ENCODE measurements around the gene LILRA1.

LILRA1 gene

DNA sequence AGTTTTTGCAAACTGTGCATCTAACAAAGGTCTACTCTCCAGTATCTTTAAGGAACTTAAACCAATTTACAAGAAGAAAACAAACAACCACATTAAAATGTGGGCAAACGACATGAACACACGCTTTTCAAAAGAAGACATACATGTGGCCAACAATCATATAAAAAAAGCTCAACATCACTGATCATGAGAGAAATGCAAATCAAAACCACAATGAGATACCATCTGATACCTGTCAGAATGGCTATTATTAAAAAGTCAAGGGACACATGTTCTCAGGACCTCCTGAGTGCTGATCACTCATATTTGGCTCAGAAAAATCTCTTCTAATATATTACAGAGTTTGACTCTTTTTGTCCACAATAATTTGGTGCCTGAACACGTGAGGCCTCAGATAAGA, 22.6 kb downstream of the LILRA1 start:
- no peak for TF ChIP-seq EZH2 (IDR thresholded peaks at IDR 0.05; ENCODE audit: borderline replicate concordance, low read length)
- TF ChIP-seq, protein P1, sequence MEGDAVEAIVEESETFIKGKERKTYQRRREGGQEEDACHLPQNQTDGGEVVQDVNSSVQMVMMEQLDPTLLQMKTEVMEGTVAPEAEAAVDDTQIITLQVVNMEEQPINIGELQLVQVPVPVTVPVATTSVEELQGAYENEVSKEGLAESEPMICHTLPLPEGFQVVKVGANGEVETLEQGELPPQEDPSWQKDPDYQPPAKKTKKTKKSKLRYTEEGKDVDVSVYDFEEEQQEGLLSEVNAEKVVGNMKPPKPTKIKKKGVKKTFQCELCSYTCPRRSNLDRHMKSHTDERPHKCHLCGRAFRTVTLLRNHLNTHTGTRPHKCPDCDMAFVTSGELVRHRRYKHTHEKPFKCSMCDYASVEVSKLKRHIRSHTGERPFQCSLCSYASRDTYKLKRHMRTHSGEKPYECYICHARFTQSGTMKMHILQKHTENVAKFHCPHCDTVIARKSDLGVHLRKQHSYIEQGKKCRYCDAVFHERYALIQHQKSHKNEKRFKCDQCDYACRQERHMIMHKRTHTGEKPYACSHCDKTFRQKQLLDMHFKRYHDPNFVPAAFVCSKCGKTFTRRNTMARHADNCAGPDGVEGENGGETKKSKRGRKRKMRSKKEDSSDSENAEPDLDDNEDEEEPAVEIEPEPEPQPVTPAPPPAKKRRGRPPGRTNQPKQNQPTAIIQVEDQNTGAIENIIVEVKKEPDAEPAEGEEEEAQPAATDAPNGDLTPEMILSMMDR (IDR thresholded peaks at IDR 0.05; ENCODE audit: low read length) = no peak
- Histone ChIP-seq H3K27ac (ENCODE audit: low read depth, low read length, poor library complexity, severe bottlenecking) (no peak overlapping the region), H3K9me2 (ENCODE audit: low read depth, low read length) (no peaks in the 10 kb centered on the region), H4K20me1 (ENCODE audit: insufficient read depth, low read length) (no peaks in the 10 kb centered on the region), H3K9ac (ENCODE audit: low read length) (no peak overlapping the region), H3K4me3 (ENCODE audit: low read depth, low read length, poor library complexity, severe bottlenecking) (no peak overlapping the region), H3K36me3 (ENCODE audit: insufficient read depth, low read length) (no peaks in the 10 kb centered on the region), H3K9me3 (ENCODE audit: low read length) (no peaks in the 10 kb centered on the region), H3F3A (ENCODE audit: insufficient read depth, low read length) (no peaks in the 10 kb centered on the region), H3K4me2 (ENCODE audit: low read length) (no peak overlapping the region), H3K4me1 (ENCODE audit: insufficient read depth, low read length, severe bottlenecking) (no peaks in the 10 kb centered on the region), H3K27me3 (ENCODE audit: insufficient read depth, low read length) (no peaks in the 10 kb centered on the region; the same call in 1 of the 2 replicates), H2AFZ (ENCODE audit: low read length) (no peak overlapping the region), H3K79me2 (ENCODE audit: insufficient read depth, low read length) (no peaks in the 10 kb centered on the region)

DNA sequence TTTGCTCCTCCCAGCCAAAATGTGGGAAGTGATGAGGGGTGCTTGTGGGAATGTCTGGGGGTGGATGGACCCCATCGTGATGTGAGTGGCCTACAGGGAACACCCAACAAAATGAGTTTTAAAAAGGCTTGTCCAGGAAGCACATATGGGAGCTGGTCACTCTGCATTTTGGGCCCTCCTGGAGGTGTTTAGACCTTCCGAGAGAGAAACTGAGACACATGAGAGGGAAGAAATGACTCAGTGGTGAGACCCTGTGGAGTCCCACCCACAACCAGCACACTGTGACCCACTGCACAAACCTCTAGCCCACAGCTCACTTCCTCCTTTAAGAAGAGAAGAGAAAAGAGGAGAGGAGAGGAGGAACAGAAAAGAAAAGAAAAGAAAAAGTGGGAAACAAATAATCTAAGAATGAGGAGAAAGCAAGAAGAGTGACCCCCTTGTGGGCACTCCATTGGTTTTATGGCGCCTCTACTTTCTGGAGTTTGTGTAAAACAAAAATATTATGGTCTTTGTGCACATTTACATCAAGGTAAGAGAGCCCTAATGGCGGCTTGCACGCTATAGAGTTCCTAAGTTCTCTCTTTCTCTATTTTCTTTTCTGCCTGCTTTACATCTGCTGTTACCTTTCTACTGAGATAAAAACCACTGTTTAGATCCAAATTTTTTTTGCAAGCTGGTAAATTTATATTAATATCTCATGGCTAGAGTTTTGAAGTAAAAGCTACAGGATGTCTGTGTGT, 23.6 kb downstream of the LILRA1 start:
- Histone ChIP-seq H3F3A (ENCODE audit: insufficient read depth, low read length) (no peaks in the 10 kb centered on the region), H3K4me1 (ENCODE audit: insufficient read depth, low read length, severe bottlenecking) (no peaks in the 10 kb centered on the region), H3K79me2 (ENCODE audit: insufficient read depth, low read length) (no peaks in the 10 kb centered on the region), H3K9me3 (ENCODE audit: low read length) (no peaks in the 10 kb centered on the region), H4K20me1 (ENCODE audit: insufficient read depth, low read length) (no peaks in the 10 kb centered on the region), H3K27ac (ENCODE audit: low read depth, low read length, poor library complexity, severe bottlenecking) (no peak overlapping the region), H3K9me2 (ENCODE audit: low read depth, low read length) (no peaks in the 10 kb centered on the region), H2AFZ (ENCODE audit: low read length) (no peak overlapping the region), H3K36me3 (ENCODE audit: insufficient read depth, low read length) (no peaks in the 10 kb centered on the region), H3K4me2 (ENCODE audit: low read length) (no peak overlapping the region), H3K27me3 (ENCODE audit: insufficient read depth, low read length) (no peaks in the 10 kb centered on the region; the same call in 1 of the 2 replicates), H3K9ac (ENCODE audit: low read length) (no peak overlapping the region), H3K4me3 (ENCODE audit: low read depth, low read length, poor library complexity, severe bottlenecking) (no peak overlapping the region)
- TF ChIP-seq EZH2 (IDR thresholded peaks at IDR 0.05; ENCODE audit: borderline replicate concordance, low read length) = no peak
- TF ChIP-seq, protein P1 (IDR thresholded peaks at IDR 0.05; ENCODE audit: low read length) = no peak

DNA sequence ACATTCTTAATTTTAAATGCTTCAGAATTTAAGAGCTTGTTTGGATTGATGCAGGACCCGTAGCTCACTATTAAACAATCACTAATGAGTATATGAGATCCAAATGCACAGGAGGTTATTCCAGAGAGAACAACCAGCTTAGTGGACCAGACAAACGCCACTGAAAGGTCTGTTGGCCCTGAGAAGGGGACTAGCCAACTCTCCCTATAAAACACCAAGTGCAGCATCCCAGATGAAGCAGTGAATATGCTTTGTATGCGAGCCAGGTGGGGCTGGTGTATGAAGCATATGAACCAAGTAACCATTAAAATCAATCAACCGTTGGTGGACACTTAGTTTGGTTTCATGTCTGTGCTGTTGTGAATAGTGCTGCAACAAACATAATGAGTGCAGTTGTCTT, 27.0 kb downstream of the LILRA1 start:
- no peak overlapping the region for H3K4me3 ChIP-seq (ENCODE audit: low read depth, low read length, poor library complexity, severe bottlenecking)
- H3K9me2 ChIP-seq (ENCODE audit: low read depth, low read length) = no peaks in the 10 kb centered on the region
- H3F3A ChIP-seq (ENCODE audit: insufficient read depth, low read length) = no peaks in the 10 kb centered on the region
- no peaks in the 10 kb centered on the region for H4K20me1 ChIP-seq (ENCODE audit: insufficient read depth, low read length)
- H3K9me3 ChIP-seq (ENCODE audit: low read length) = no peaks in the 10 kb centered on the region
- no peak overlapping the region for H3K4me2 ChIP-seq (ENCODE audit: low read length)
- no peak overlapping the region for H3K9ac ChIP-seq (ENCODE audit: low read length)
- no peak for TF ChIP-seq EZH2 (IDR thresholded peaks at IDR 0.05; ENCODE audit: borderline replicate concordance, low read length)
- TF ChIP-seq, protein P1 (IDR thresholded peaks at IDR 0.05; ENCODE audit: low read length) = no peak
- no peaks in the 10 kb centered on the region for H3K4me1 ChIP-seq (ENCODE audit: insufficient read depth, low read length, severe bottlenecking)
- H3K27me3 ChIP-seq (ENCODE audit: insufficient read depth, low read length) = no peaks in the 10 kb centered on the region; the same call in 1 of the 2 replicates
- H3K36me3 ChIP-seq (ENCODE audit: insufficient read depth, low read length) = no peaks in the 10 kb centered on the region
- H2AFZ ChIP-seq (ENCODE audit: low read length) = no peak overlapping the region
- no peaks in the 10 kb centered on the region for H3K79me2 ChIP-seq (ENCODE audit: insufficient read depth, low read length)
- H3K27ac ChIP-seq (ENCODE audit: low read depth, low read length, poor library complexity, severe bottlenecking) = no peak overlapping the region
